ENCODE data around the gene CP. TPM values are rescaled to one million over a fixed set of nuclear protein-coding genes. Genes with fewer than 3 reads are reported as not detected.
"Not testable (repeated sequence)": the region's sequence is repeated elsewhere in the genome, so short reads cannot be mapped to it uniquely, and the experiment has no call there.

Gene CP
- total RNA-seq, 1 experiment from 2014 or later: 0.21 TPM

DNA sequence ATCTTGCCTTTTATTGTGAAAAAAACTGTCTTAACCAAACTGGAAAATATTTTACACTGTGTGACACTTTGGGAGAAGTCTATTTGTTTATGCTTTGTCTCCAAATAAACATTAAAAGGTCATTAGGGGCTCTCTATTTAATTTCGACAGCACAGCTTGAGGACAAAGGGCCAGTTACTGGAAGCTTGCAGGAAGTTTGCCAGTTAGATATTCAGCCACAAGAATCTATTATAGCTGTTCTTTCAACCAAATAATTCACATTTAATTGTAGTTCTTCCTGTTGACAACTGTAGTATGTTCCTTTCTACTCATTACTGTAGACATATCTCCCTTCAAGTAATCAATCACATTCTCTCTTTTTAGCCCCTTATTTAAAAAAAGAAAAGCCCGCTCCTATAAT is 6.1 kb downstream of the CP start:
- DNase-seq: no peak
- Histone ChIP-seq H3K27me3 (ENCODE audit: control insufficient read depth, insufficient read depth, low read length) (no peaks in the 10 kb centered on the region), H3K36me3 (replicated peaks; ENCODE audit: control insufficient read depth, insufficient read depth, low read length) (no peaks in the 10 kb centered on the region), H3K4me3 (ENCODE audit: insufficient read depth, low read depth, low read length) (no peak overlapping the region)

GRCh38 chr3:149214702-149215101 is 6.9 kb downstream of the CP start:
- no peak overlapping the region for H3K4me3 ChIP-seq (ENCODE audit: insufficient read depth, low read depth, low read length)
- no peak for DNase-seq
- H3K36me3 ChIP-seq (replicated peaks; ENCODE audit: control insufficient read depth, insufficient read depth, low read length): no peaks in the 10 kb centered on the region
- H3K27me3 ChIP-seq (ENCODE audit: control insufficient read depth, insufficient read depth, low read length): no peaks in the 10 kb centered on the region

- DNase-seq: no peak
Observed at GRCh38 chr3:149212386-149212785, 9.2 kb downstream of the CP start.

GRCh38 chr3:149209431-149209830 is 12.2 kb downstream of the CP start:
- Histone ChIP-seq H3K36me3 (replicated peaks; ENCODE audit: control insufficient read depth, insufficient read depth, low read length) (no peaks in the 10 kb centered on the region), H3K4me3 (ENCODE audit: insufficient read depth, low read depth, low read length) (no peak overlapping the region), H3K27me3 (ENCODE audit: control insufficient read depth, insufficient read depth, low read length) (no peaks in the 10 kb centered on the region)
- no peak for DNase-seq

More at GRCh38 chr3:149212386-149212785, 9.2 kb downstream of the CP start:
- Histone ChIP-seq H3K4me3 (ENCODE audit: insufficient read depth, low read depth, low read length) (no peak overlapping the region), H3K36me3 (replicated peaks; ENCODE audit: control insufficient read depth, insufficient read depth, low read length) (no peaks in the 10 kb centered on the region), H3K27me3 (ENCODE audit: control insufficient read depth, insufficient read depth, low read length) (no peaks in the 10 kb centered on the region)

- Histone ChIP-seq H3K27me3 (ENCODE audit: control insufficient read depth, insufficient read depth, low read length) (no peaks in the 10 kb centered on the region), H3K36me3 (replicated peaks; ENCODE audit: control insufficient read depth, insufficient read depth, low read length) (no peaks in the 10 kb centered on the region), H3K4me3 (ENCODE audit: insufficient read depth, low read depth, low read length) (no peak overlapping the region)
- no peak for DNase-seq
Observed at GRCh38 chr3:149207475-149207874, 14.2 kb downstream of the CP start.

- DNase-seq: no peak
- Histone ChIP-seq H3K27me3 (ENCODE audit: control insufficient read depth, insufficient read depth, low read length) (no peaks in the 10 kb centered on the region), H3K36me3 (replicated peaks; ENCODE audit: control insufficient read depth, insufficient read depth, low read length) (no peaks in the 10 kb centered on the region), H3K4me3 (ENCODE audit: insufficient read depth, low read depth, low read length) (no peak overlapping the region)
Observed at GRCh38 chr3:149204390-149204991, 17.1 kb downstream of the CP start.

DNA sequence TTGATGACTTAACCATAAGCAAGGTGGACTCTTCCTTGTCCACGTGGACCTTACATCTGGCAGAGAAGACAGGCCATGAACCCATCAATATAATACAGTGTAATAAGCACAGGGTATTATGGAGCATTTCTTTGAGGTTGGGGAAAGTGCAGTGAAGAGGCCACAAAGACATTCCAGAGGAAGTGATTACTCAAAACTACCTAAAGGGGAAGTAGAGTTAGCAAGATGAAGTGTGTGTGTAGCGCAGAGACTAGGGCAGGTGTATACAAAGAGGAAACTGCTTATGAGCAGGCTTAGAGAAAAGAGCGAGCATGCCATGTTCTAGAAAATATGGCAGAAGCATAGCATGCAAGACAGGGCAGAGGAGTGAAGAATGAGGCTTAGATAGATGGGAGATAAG is 17.9 kb downstream of the CP start:
- Histone ChIP-seq H3K4me3 (ENCODE audit: insufficient read depth, low read depth, low read length) (no peak overlapping the region), H3K36me3 (replicated peaks; ENCODE audit: control insufficient read depth, insufficient read depth, low read length) (no peaks in the 10 kb centered on the region)

DNA sequence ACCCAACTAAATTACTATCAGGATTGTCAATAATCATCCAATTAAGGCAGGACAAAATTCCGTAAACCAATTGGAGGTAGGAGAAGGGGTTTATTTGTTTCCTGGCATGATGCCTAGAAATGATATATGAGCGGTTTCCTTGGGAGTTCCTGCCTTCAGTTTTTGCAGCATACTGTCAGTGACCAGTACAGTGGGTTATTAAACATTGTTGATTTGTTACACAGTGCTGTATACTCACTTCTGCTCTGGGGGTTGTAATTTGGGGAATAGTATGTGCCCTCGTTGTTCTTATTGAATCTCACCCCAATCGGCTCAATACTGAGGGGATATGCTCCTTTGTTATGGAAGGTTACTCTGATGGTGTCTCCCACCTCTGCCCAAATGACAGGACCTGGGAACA is 22.2 kb downstream of the CP start:
- H3K36me3 ChIP-seq (replicated peaks; ENCODE audit: control insufficient read depth, insufficient read depth, low read length): no peaks in the 10 kb centered on the region
- no peaks in the 10 kb centered on the region for H3K27me3 ChIP-seq (ENCODE audit: control insufficient read depth, insufficient read depth, low read length)
- DNase-seq: no peak
- no peak overlapping the region for H3K4me3 ChIP-seq (ENCODE audit: insufficient read depth, low read depth, low read length)

More for the DNA sequence above, 17.9 kb downstream of the CP start:
- H3K27me3 ChIP-seq (ENCODE audit: control insufficient read depth, insufficient read depth, low read length): no peaks in the 10 kb centered on the region
- DNase-seq: no peak

DNA sequence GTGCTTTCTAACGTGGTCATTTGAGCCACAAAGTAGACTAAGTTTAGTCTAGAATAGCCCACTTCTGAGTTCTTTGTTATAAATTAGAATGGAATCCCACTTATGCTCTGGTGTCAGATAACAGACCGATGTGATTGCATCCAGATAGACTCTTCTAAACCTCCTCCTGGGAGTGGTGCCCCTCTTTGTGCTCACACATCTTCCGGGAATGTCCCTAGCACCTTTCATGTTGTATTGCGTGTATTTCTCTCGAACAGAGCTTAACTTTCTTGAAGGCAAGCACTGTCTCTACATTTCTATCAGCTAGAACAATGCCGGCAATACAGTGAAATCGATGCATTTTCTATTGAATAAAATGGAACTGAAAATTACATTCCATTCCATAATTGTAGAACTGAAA is 23.0 kb downstream of the CP start:
- DNase-seq: peak; percentile 58
- Histone ChIP-seq H3K4me3 (ENCODE audit: insufficient read depth, low read depth, low read length) (no peak overlapping the region), H3K27me3 (ENCODE audit: control insufficient read depth, insufficient read depth, low read length) (no peaks in the 10 kb centered on the region), H3K36me3 (replicated peaks; ENCODE audit: control insufficient read depth, insufficient read depth, low read length) (no peaks in the 10 kb centered on the region)

DNA sequence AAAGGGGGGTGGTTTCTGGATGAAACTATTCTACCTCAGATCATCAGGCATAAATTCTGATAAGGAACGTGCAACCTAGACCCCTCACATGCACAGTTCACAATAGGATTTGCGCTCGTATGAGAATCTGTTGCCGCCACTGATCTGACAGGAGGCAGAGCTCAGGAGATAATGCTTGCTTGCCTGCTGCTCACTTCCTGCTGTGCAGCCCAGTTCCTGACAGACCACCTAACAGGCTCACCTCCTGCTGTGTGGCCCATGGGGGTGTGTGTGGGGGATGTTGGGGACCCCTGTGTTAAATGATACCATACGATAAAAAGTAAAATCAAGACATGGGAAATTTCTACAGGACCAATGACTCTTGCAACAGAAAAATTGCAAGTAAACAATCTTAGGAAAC is 24.0 kb downstream of the CP start:
- H3K4me3 ChIP-seq (ENCODE audit: insufficient read depth, low read depth, low read length): no peak overlapping the region
- H3K27me3 ChIP-seq (ENCODE audit: control insufficient read depth, insufficient read depth, low read length): no peaks in the 10 kb centered on the region
- H3K36me3 ChIP-seq (replicated peaks; ENCODE audit: control insufficient read depth, insufficient read depth, low read length): no peaks in the 10 kb centered on the region
- DNase-seq: no peak

- not testable (repeated sequence) for DNase-seq; H3K36me3 ChIP-seq (replicated peaks; ENCODE audit: control insufficient read depth, insufficient read depth, low read length); H3K27me3 ChIP-seq (ENCODE audit: control insufficient read depth, insufficient read depth, low read length); H3K4me3 ChIP-seq (ENCODE audit: insufficient read depth, low read depth, low read length)
Observed at GRCh38 chr3:149196805-149197592, 24.6 kb downstream of the CP start.

DNA sequence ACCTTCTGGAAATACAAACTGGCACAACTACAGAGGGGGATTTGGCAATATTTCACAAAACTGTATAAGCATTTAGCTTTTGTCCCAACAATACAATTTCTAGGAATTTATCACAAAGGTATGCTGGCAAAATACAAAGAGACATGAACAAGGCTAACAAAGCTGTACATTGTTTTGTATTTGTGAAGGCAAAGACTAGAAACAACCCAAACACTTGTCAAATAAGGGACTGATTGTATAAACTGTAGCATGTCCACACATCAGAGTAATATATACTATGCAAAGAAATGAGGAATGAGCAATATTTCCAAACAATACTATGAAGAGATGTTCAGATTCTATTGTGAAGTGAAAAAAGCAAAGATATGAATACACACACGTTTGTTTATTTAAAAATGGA is 26.4 kb downstream of the CP start:
- no peak for DNase-seq
- Histone ChIP-seq H3K27me3 (ENCODE audit: control insufficient read depth, insufficient read depth, low read length) (no peaks in the 10 kb centered on the region), H3K4me3 (ENCODE audit: insufficient read depth, low read depth, low read length) (no peak overlapping the region), H3K36me3 (replicated peaks; ENCODE audit: control insufficient read depth, insufficient read depth, low read length) (no peaks in the 10 kb centered on the region)

DNA sequence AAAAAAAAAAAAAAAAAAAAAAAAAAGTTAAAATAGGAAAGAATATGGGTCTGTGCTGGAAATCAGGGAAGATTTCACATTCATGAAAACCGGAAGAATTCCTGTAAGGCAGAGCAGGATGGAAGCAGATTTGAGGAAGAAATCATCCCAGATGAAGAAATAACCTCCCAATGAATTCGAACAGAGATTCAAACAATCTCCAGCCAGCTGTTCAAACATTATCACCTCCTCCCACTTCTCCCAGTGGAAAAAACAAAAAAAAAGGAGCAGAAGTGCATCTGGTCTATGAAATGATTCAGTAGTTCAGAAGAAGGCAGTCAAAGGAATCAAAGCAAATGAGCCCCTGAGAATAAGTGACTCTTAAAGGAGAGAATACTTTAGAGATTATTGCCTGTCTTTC is 33.1 kb downstream of the CP start:
- no peaks in the 10 kb centered on the region for H3K36me3 ChIP-seq (replicated peaks; ENCODE audit: control insufficient read depth, insufficient read depth, low read length)
- H3K4me3 ChIP-seq (ENCODE audit: insufficient read depth, low read depth, low read length): no peak overlapping the region
- H3K27me3 ChIP-seq (ENCODE audit: control insufficient read depth, insufficient read depth, low read length): no peaks in the 10 kb centered on the region
- DNase-seq: no peak

DNA sequence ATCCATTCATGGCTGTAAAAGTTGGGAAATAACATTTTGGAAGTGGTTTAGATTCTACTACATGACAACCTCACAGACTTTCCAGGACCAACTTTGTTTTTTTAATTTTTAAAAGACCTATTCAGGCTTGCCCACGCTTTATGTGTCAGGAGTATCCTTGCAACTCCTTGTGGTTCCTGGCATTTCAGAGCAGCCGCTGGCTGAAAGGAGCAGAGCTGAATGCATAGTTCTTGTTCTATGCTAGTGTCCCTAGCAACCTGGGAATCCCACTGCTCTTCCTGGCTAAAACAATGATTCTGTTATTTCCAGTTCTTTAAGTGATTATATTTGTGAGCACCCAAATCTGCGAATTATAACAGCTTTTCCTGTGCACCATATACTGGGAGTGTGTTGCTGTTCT is 34.9 kb downstream of the CP start:
- H3K4me3 ChIP-seq (ENCODE audit: insufficient read depth, low read depth, low read length): no peak overlapping the region
- no peak for DNase-seq
- no peaks in the 10 kb centered on the region for H3K27me3 ChIP-seq (ENCODE audit: control insufficient read depth, insufficient read depth, low read length)
- no peaks in the 10 kb centered on the region for H3K36me3 ChIP-seq (replicated peaks; ENCODE audit: control insufficient read depth, insufficient read depth, low read length)

- H3K4me3 ChIP-seq (ENCODE audit: insufficient read depth, low read depth, low read length): no peak overlapping the region
Observed at GRCh38 chr3:149186219-149186618, 35.4 kb downstream of the CP start.

More at GRCh38 chr3:149186219-149186618, 35.4 kb downstream of the CP start:
- Histone ChIP-seq H3K27me3 (ENCODE audit: control insufficient read depth, insufficient read depth, low read length) (no peaks in the 10 kb centered on the region), H3K36me3 (replicated peaks; ENCODE audit: control insufficient read depth, insufficient read depth, low read length) (no peaks in the 10 kb centered on the region)
- DNase-seq: no peak
